Stimulated activated CD8-positive, alpha-beta memory T cell treated with anti-CD3 and anti-CD28 coated beads, Interleukin-15, amount 100 ng/mL, for 24 hours (primary cell): Measurements from ENCODE around the gene ST6GALNAC5.

ENCODE experiments used
- DNase-seq: peaks from one replicate; pipeline ENCODE4 v3.0.0-alpha.2; 2020; ENCODE audit warnings: low read depth

ST6GALNAC5 gene

GRCh38 chr1:77048615-77049005 lies 181.3 kb downstream of the ST6GALNAC5 start:
- DNase-seq = no peak

GRCh38 chr1:77051425-77051824 lies 184.1 kb downstream of the ST6GALNAC5 start:
- DNase-seq = no peak

GRCh38 chr1:77056525-77056924 lies 189.2 kb downstream of the ST6GALNAC5 start:
- no peak for DNase-seq

- no peak for DNase-seq
Measured at GRCh38 chr1:77057994-77058585, 190.8 kb downstream of the ST6GALNAC5 start.

- DNase-seq = no peak
Measured at GRCh38 chr1:77060000-77060399, 192.7 kb downstream of the ST6GALNAC5 start.

- DNase-seq = no peak
Measured at GRCh38 chr1:77061162-77061561, 193.9 kb downstream of the ST6GALNAC5 start.

- no peak for DNase-seq
Measured at GRCh38 chr1:77063118-77063517, 195.8 kb downstream of the ST6GALNAC5 start.

GRCh38 chr1:77064246-77064645 lies 197.0 kb downstream of the ST6GALNAC5 start:
- no peak for DNase-seq

- no peak for DNase-seq
Measured at GRCh38 chr1:77065693-77066342, 198.5 kb downstream of the ST6GALNAC5 start.

GRCh38 chr1:77068013-77068412 lies 200.7 kb downstream of the ST6GALNAC5 start:
- no peak for DNase-seq

- DNase-seq = no peak
Measured at GRCh38 chr1:77076759-77077158, 209.5 kb downstream of the ST6GALNAC5 start.

GRCh38 chr1:77081834-77082233 lies 214.6 kb downstream of the ST6GALNAC5 start:
- no peak for DNase-seq

- DNase-seq = no peak
Measured at GRCh38 chr1:77084457-77084856, 217.2 kb downstream of the ST6GALNAC5 start.

- no peak for DNase-seq
Measured at GRCh38 chr1:77085109-77085508, 217.8 kb downstream of the ST6GALNAC5 start.

GRCh38 chr1:77089756-77090155 lies 222.5 kb downstream of the ST6GALNAC5 start:
- DNase-seq = no peak

- DNase-seq = no peak
Measured at GRCh38 chr1:77095236-77095635, 228.0 kb downstream of the ST6GALNAC5 start.

GRCh38 chr1:77096496-77097255 lies 229.4 kb downstream of the ST6GALNAC5 start:
- no peak for DNase-seq

- DNase-seq = no peak
Measured at GRCh38 chr1:77100875-77101274, 233.6 kb downstream of the ST6GALNAC5 start.

GRCh38 chr1:77103486-77103885 lies 236.2 kb downstream of the ST6GALNAC5 start:
- no peak for DNase-seq

- no peak for DNase-seq
Measured at GRCh38 chr1:77104672-77105071, 237.4 kb downstream of the ST6GALNAC5 start.
